Thoracic aorta (tissue), 2 donors: ENCODE results near the gene DCST2. TPM values are rescaled to one million over a fixed set of nuclear protein-coding genes. Genes with fewer than 3 reads are reported as not detected.

Experiments used
- ATAC-seq: fragments of 150-250 bp; one replicate; pipeline ENCODE4 v1.8.0; 2017; ENCODE audit warnings: low read depth; ENCODE audit not compliant: insufficient number of reproducible peaks, low FRiP score
- DNase-seq: peaks from one replicate; pipeline ENCODE4 v3.0.0-alpha.2; 2020; ENCODE audit warnings: low spot score
- H3K27ac ChIP-seq, 2 donors: fragments of 200-600 bp; sonication (generic); 1 replicate in 1 of 2; 2 replicates in 1 of 2; pipeline ENCODE4 v1.5.1; 2016; ENCODE audit warnings: mild to moderate bottlenecking in 2 of 2, moderate library complexity in 2 of 2
- H3K27me3 ChIP-seq: fragments of 200-600 bp; sonication (generic); replicated peaks from 2 replicates; pipeline ENCODE4 v1.6.0; 2016; ENCODE audit warnings: mild to moderate bottlenecking; ENCODE audit not compliant: insufficient read depth
- H3K36me3 ChIP-seq: fragments of 200-600 bp; sonication (generic); one replicate; pipeline ENCODE4 v1.5.1; 2016
- H3K4me1 ChIP-seq, 2 donors: fragments of 200-600 bp; sonication (generic); 1 replicate in 1 of 2; 2 replicates in 1 of 2; pipeline versions ENCODE4 v1.5.1 to v1.6.0; 2016; ENCODE audit warnings: low read depth in 2 of 2, mild to moderate bottlenecking in 1 of 2; ENCODE audit not compliant: control insufficient read depth in 1 of 2
- H3K4me3 ChIP-seq: fragments of 200-600 bp; sonication (generic); 2 replicates; pipeline ENCODE4 v1.5.1; 2016; ENCODE audit warnings: mild to moderate bottlenecking
- H3K9me3 ChIP-seq: fragments of 200-600 bp; sonication (generic); 2 replicates; pipeline ENCODE4 v1.5.1; 2016
- total RNA-seq, 2 donors: library from RNA; depleted of rRNA; stranded (reverse); fragments of >200 nt; gene quantifications; one replicate each; pipeline versions ENCODE4 v1.1.0 to v1.2.3, GENCODE V29; 2016
- TF ChIP-seq, protein P1 (sequence below): fragments of 200-600 bp; sonication (generic); IDR thresholded peaks from one replicate; pipeline ENCODE4 v1.5.1; 2019; ENCODE audit warnings: antibody characterized with exemption

DCST2 gene
- total RNA-seq, 2 donors from 2014 or later: 0.42 TPM; not detected in 1

DNA sequence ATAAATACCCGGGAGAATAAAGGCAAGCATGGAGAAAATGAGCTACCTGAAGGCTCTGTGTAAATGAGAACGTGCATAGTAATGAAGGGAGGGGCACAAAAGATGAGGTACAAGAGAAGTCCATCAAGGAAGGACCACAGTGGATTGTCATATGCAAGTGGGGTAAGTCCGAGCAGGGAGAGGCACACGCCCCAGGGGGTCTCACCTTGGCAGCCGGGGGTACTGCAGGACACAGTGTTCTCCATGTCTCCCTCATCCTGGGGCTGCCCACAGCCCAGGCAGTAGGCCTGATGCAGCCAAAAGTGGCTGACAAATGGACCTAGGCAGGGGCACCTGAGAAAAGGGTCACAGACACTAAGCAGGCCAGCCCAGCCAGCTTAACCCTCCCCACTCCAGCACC lies 10.0 kb downstream of the DCST2 start:
- DNase-seq (no peak), ATAC-seq (no peak)
- no peaks in the 10 kb centered on the region for H3K9me3 ChIP-seq
- H3K27me3 ChIP-seq: no peaks in the 10 kb centered on the region
- TF ChIP-seq, protein P1, sequence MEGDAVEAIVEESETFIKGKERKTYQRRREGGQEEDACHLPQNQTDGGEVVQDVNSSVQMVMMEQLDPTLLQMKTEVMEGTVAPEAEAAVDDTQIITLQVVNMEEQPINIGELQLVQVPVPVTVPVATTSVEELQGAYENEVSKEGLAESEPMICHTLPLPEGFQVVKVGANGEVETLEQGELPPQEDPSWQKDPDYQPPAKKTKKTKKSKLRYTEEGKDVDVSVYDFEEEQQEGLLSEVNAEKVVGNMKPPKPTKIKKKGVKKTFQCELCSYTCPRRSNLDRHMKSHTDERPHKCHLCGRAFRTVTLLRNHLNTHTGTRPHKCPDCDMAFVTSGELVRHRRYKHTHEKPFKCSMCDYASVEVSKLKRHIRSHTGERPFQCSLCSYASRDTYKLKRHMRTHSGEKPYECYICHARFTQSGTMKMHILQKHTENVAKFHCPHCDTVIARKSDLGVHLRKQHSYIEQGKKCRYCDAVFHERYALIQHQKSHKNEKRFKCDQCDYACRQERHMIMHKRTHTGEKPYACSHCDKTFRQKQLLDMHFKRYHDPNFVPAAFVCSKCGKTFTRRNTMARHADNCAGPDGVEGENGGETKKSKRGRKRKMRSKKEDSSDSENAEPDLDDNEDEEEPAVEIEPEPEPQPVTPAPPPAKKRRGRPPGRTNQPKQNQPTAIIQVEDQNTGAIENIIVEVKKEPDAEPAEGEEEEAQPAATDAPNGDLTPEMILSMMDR: no peak
- no peak overlapping the region for H3K4me3 ChIP-seq
- H3K27ac ChIP-seq: no peak overlapping the region
- no peaks in the 10 kb centered on the region for H3K36me3 ChIP-seq
- no peaks in the 10 kb centered on the region for H3K4me1 ChIP-seq

DNA sequence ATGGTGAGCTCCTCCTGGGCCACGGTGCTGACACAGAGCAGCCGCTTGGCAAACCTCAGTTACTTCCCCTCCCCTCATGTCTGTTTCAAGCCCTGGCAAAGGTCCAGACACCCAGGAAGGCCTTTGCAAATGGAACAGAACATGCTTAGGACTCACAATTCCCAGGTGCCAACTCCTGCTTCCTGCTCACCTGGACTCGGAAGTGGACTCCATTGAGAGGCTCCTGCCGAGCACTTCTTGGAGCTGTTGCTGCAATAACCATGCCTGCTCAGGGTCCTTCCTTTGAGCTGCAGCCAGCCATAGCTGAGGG lies 10.7 kb downstream of the DCST2 start:
- H3K4me1 ChIP-seq: peaks cover 3 to 4% of the 10 kb centered on the region in 2 donors
- ATAC-seq (no peak), DNase-seq (no peak)
- TF ChIP-seq, protein P1: no peak
- no peak overlapping the region for H3K4me3 ChIP-seq
- H3K9me3 ChIP-seq: no peaks in the 10 kb centered on the region
- no peak overlapping the region for H3K27ac ChIP-seq
- H3K27me3 ChIP-seq: no peaks in the 10 kb centered on the region
- H3K36me3 ChIP-seq: no peaks in the 10 kb centered on the region

DNA sequence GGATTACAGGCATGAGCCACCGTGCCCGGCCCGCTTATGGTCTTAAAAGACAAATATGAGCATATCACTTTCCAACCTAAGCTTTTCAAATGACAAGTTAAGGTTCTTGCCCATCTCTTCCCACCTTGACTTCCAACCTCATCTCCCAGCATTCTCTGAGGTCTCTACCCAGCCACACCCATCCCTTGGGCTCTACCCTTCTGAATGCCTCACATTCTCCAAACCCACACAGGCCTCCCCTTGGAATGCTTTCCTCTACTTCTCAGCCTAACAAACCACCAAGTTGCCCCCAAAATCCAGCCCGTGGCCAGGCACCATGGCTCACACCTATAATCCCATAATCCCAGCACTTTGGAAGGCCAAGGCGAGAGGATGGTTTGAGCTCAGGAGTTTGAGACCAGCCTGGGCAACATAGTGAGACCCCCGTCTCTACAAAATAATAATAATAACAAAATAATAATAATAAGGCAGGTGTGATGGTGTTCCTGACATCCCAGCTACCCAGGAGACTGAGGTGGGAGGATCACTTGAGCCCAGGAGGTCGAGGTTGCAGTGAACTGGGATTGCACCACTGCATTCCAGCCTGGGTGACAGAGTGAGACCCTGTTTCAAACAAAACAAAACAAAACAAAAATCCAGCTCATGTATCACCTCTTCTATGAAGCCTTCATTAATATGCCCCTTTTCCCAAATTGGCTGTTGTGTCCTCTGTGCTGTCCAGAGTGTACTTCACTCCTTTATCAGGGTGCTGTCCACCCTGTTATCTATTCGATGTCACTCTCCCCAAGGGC lies 11.2 kb downstream of the DCST2 start:
- TF ChIP-seq, protein P1: no peak
- ATAC-seq (no peak), DNase-seq (no peak)
- H3K4me3 ChIP-seq: no peak overlapping the region
- no peak overlapping the region for H3K27ac ChIP-seq
- H3K9me3 ChIP-seq: no peaks in the 10 kb centered on the region
- H3K36me3 ChIP-seq: no peaks in the 10 kb centered on the region
- H3K4me1 ChIP-seq: peaks cover 6 to 8% of the 10 kb centered on the region in 2 donors
- no peaks in the 10 kb centered on the region for H3K27me3 ChIP-seq

DNA sequence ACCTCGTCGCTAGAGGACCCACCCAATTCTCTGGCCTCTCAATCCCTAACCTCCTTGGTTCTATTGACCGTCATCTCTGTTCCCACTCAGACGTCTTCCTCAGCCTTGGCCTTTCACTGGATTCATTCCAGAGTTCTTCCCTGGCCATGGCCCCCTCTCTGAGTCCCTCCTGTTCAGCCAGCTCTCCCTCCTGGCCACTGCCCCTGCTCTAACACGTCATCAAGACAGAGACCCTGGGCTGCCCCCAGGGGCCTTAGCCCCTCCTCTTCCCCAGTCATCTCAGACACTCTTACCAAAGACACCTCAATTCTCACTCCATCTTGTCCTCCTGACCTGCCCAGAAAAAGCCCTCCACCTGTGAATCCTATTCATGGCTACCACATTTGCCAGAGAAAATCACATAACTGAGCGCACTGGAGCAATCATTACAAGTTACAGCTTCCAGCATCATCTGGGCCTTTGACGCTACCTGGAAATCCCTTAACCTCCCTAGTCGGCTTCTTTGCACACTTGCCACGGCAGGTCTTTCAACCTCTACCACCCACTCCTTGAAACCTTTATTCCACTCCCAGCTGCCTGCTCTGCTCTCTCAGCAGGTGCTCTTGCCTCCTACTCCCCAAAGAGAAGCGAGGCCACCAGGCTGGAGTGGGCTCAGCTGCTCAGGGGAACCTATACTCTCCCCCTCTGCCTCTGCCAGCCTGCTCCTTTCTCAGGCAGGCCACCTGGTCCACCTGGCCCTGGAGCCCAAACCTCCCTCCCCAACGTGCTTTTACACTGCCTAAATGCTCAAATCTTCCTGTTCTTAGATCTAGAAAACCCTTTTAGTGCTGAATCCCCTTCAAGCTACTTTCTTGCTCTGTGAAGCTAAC lies 14.0 kb downstream of the DCST2 start:
- TF ChIP-seq, protein P1: no peak
- DNase-seq (no peak), ATAC-seq (no peak)
- Histone ChIP-seq H3K4me3 (no peak overlapping the region), H3K27me3 (no peaks in the 10 kb centered on the region), H3K9me3 (no peaks in the 10 kb centered on the region), H3K27ac (no peak overlapping the region), H3K4me1 (peaks cover 8 to 10% of the 10 kb centered on the region in 2 donors), H3K36me3 (no peaks in the 10 kb centered on the region)

DNA sequence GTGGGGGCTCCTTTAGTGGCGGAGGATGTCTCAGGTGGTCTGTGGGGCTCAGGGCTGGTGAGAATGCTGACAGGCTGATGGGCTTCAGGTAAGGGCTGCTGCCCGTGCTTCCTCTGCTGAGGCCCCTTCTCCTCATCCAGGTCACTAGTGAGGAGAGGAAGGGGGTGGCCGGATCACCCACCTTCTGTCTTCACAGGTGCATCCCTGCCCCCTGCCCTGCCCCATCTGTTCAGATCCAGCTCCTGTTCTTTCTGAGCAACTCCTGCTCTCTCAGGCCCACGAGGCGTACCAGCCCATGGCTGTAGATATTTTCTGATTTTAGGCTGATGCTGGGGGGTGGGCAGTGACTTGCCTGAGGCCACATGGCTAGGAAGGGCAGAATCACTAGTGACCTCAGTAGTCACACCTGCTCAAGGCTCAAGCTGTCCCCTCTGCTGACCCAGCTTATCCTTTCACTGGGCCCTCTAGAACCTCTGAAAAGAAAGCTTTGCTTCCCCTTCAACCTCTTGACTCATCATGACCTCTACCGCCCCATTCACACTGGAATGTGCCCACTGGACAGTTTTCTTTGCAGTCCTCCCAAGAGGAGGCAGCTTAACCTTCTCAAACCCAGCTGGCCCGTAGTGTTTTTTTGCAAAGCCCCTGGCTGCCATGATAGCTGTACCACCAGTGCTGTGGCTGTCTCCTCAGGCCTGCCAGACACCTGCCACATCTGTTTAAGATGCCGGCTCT lies 14.8 kb downstream of the DCST2 start:
- Histone ChIP-seq H3K4me1 (peaks cover 8 to 10% of the 10 kb centered on the region in 2 donors), H3K36me3 (no peaks in the 10 kb centered on the region), H3K27ac (no peak overlapping the region), H3K4me3 (no peak overlapping the region), H3K27me3 (no peaks in the 10 kb centered on the region), H3K9me3 (no peaks in the 10 kb centered on the region)
- ATAC-seq (no peak), DNase-seq (no peak)
- TF ChIP-seq, protein P1: no peak
